ENCODE results near the gene CRACR2B.

The CRACR2B gene

DNA sequence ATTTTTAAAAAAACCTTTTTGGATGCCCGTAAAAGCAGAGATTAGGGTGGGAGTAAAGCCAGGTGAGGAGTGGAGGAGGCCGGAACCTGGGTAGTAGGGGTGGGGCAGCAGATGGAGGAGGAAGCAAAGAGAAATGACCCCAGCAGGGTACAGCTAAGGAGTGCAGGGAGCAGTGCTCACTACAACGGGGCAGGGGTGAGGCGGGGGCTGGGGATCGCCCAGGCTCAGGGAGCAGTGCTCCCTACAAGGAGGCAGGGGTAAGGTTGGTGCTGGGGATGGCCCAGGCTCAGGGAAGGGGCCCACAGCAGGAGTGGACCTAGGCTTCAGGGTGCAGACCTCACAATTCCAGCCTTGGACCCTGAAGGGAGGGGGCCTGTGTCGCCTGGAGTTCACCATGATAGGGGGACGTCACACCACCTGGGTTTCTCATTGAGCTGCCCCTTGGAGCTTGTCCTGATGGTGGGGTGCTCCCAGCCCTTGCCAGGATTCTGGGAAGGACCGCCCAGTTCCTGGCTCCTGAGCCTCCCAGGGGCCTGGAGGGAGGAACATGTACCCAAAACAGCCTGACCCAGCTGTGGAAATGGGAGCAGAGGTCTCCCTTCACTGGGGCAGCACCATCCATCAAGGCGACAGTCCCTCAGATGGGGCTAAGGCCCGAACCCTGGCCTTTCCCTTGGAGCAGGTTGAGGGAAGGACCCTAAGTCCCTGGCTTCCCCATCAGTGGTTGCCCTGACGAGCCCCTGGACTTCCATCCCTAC, 11.9 kb upstream of the CRACR2B start:
- Histone ChIP-seq H3K9me3 (replicated peaks; ENCODE audit: low read length) (no peaks in the 10 kb centered on the region), H3K9ac (ENCODE audit: low read depth, low read length) (no peak overlapping the region), H3K4me3 (ENCODE audit: low read length) (no peak overlapping the region), H3K4me1 (ENCODE audit: control insufficient read depth, insufficient read depth, low read length) (peaks cover 31% of the 10 kb centered on the region), H3K36me3 (ENCODE audit: insufficient read depth, low read length) (peaks cover 33% of the 10 kb centered on the region), H3K4me2 (ENCODE audit: low read length) (no peak overlapping the region), H3K27me3 (ENCODE audit: control insufficient read depth, insufficient read depth, low read length) (no peaks in the 10 kb centered on the region)

GRCh38 chr11:816433-816779, 11.3 kb upstream of the CRACR2B start:
- Histone ChIP-seq H3K9ac (ENCODE audit: low read depth, low read length) (no peak overlapping the region), H3K36me3 (ENCODE audit: insufficient read depth, low read length) (peaks cover 28% of the 10 kb centered on the region), H3K4me1 (ENCODE audit: control insufficient read depth, insufficient read depth, low read length) (peaks cover 31% of the 10 kb centered on the region), H3K4me2 (ENCODE audit: low read length) (no peak overlapping the region), H3K4me3 (ENCODE audit: low read length) (no peak overlapping the region), H3K27me3 (ENCODE audit: control insufficient read depth, insufficient read depth, low read length) (no peaks in the 10 kb centered on the region), H3K9me3 (replicated peaks; ENCODE audit: low read length) (no peaks in the 10 kb centered on the region)

- no peaks in the 10 kb centered on the region for H3K27me3 ChIP-seq (ENCODE audit: control insufficient read depth, insufficient read depth, low read length)
- H3K9me3 ChIP-seq (replicated peaks; ENCODE audit: low read length) = no peaks in the 10 kb centered on the region
- H3K4me1 ChIP-seq (ENCODE audit: control insufficient read depth, insufficient read depth, low read length) = peaks cover 33% of the 10 kb centered on the region
- peak within 1 kb of the TSS; percentile 99 for H3K4me2 ChIP-seq (ENCODE audit: low read length)
- H3K9ac ChIP-seq (ENCODE audit: low read depth, low read length) = peak within 1 kb of the TSS; percentile 96
- H3K36me3 ChIP-seq (ENCODE audit: insufficient read depth, low read length) = peaks cover 18% of the 10 kb centered on the region
- H3K4me3 ChIP-seq (ENCODE audit: low read length) = peak within 1 kb of the TSS; percentile 97
These were observed 9.2 kb upstream of the CRACR2B start, which contains the start of gene PNPLA2 for GRCh38 chr11:818396-819128. PNPLA2 (plus strand) TSS chr11:818914; CDS start chr11:819719, 805 bp downstream.

DNA sequence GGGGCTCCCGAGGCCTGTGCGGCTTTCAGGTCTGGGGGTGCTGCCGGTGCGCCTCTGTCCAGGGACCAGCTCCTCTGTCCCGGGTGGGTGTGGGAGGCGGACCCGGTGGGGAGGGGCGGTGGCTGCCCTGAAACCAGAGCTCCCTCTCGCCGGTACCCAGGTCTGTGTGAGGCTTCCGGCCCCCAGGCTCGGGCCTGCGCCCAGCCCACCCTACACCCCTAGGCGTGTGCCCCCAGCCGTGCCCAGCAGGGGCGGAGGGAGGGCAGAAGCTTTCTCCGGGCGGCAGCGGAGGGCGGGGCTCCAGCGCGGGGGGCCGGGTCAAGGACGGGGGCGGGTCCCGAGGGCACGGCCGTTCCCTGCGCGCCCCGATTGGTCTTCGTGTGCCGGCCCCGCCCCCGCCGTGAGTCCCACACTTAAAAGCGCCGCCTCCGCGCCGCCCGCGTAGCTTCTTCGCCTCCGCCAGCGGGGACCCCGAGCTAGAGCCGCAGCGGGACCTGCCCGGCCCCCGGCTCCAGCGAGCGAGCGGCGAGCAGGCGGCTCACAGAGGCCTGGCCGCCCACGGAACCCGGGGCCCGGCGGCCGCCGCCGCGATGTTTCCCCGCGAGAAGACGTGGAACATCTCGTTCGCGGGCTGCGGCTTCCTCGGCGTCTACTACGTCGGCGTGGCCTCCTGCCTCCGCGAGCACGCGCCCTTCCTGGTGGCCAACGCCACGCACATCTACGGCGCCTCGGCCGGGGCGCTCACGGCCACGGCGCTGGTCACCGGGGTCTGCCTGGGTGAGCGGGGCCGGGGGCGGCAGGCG, 8.4 kb upstream of the CRACR2B start:
- H3K4me1 ChIP-seq (ENCODE audit: control insufficient read depth, insufficient read depth, low read length) = peaks cover 35% of the 10 kb centered on the region
- peak overlapping the region; percentile 99 for H3K4me2 ChIP-seq (ENCODE audit: low read length)
- peak overlapping the region; percentile 97 for H3K4me3 ChIP-seq (ENCODE audit: low read length)
- H3K27me3 ChIP-seq (ENCODE audit: control insufficient read depth, insufficient read depth, low read length) = no peaks in the 10 kb centered on the region
- peak overlapping the region; percentile 96 for H3K9ac ChIP-seq (ENCODE audit: low read depth, low read length)
- no peaks in the 10 kb centered on the region for H3K9me3 ChIP-seq (replicated peaks; ENCODE audit: low read length)
- peaks cover 19% of the 10 kb centered on the region for H3K36me3 ChIP-seq (ENCODE audit: insufficient read depth, low read length)

- peak overlapping the region; percentile 99 for H3K4me2 ChIP-seq (ENCODE audit: low read length)
- H3K9me3 ChIP-seq (replicated peaks; ENCODE audit: low read length) = no peaks in the 10 kb centered on the region
- H3K36me3 ChIP-seq (ENCODE audit: insufficient read depth, low read length) = peaks cover 26% of the 10 kb centered on the region
- H3K27me3 ChIP-seq (ENCODE audit: control insufficient read depth, insufficient read depth, low read length) = no peaks in the 10 kb centered on the region
- H3K9ac ChIP-seq (ENCODE audit: low read depth, low read length) = peak overlapping the region; percentile 96
- H3K4me3 ChIP-seq (ENCODE audit: low read length) = peak overlapping the region; percentile 97
- peaks cover 41% of the 10 kb centered on the region for H3K4me1 ChIP-seq (ENCODE audit: control insufficient read depth, insufficient read depth, low read length)
These were observed 7.6 kb upstream of the CRACR2B start for GRCh38 chr11:819943-820649.

DNA sequence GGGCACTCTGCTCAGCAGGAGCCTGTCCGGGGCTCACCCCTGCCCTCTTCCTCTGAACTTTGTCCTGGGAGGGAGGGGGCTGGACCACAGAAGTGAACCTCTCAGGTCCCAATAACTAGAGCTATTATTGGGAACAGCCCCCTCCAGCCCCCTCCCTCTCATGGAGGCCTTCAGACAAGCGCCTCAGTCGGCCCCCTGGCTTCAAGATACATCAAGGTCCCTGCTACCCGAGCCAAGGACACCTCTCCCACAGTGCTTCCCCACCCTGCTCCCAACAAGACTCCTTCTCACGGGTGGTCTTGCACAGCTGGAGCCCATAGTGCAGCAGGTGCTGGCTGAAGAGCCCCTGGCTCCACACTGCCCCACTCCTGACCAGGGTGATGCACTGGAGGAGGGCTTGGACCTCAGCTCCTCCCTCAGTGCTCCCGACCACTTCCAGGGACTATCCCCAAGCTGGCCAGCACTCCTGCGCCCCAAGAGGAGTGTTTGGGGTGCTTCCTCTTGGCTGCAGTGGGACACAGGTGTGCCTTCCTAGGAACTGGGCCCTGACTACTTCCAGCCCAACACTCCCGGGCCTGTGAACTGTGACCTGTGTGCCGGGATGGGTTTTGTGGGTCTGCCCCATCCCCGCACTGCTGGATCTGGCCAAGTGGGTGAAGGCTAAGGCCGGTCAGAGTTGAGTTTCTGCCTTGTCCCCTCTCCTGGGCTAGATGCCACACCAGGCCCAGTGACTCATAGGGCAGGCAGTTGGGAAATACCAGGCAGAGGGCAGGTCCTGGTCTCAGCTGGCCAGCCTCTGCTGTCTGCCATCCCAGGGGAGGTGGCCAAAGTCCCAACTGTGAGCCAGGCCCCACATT, 6.8 kb upstream of the CRACR2B start:
- peak overlapping the region; percentile 97 for H3K4me3 ChIP-seq (ENCODE audit: low read length)
- H3K36me3 ChIP-seq (ENCODE audit: insufficient read depth, low read length) = peaks cover 33% of the 10 kb centered on the region
- H3K4me1 ChIP-seq (ENCODE audit: control insufficient read depth, insufficient read depth, low read length) = peaks cover 41% of the 10 kb centered on the region
- peak overlapping the region; percentile 99 for H3K4me2 ChIP-seq (ENCODE audit: low read length)
- peak overlapping the region; percentile 96 for H3K9ac ChIP-seq (ENCODE audit: low read depth, low read length)
- H3K27me3 ChIP-seq (ENCODE audit: control insufficient read depth, insufficient read depth, low read length) = no peaks in the 10 kb centered on the region
- H3K9me3 ChIP-seq (replicated peaks; ENCODE audit: low read length) = no peaks in the 10 kb centered on the region

GRCh38 chr11:821512-822371, 6.0 kb upstream of the CRACR2B start:
- peak overlapping the region; percentile 96 for H3K9ac ChIP-seq (ENCODE audit: low read depth, low read length)
- H3K9me3 ChIP-seq (replicated peaks; ENCODE audit: low read length) = no peaks in the 10 kb centered on the region
- peaks cover 33% of the 10 kb centered on the region for H3K36me3 ChIP-seq (ENCODE audit: insufficient read depth, low read length)
- peaks cover 42% of the 10 kb centered on the region for H3K4me1 ChIP-seq (ENCODE audit: control insufficient read depth, insufficient read depth, low read length)
- H3K4me3 ChIP-seq (ENCODE audit: low read length) = peak overlapping the region; percentile 97
- no peaks in the 10 kb centered on the region for H3K27me3 ChIP-seq (ENCODE audit: control insufficient read depth, insufficient read depth, low read length)
- H3K4me2 ChIP-seq (ENCODE audit: low read length) = peak overlapping the region; percentile 99

DNA sequence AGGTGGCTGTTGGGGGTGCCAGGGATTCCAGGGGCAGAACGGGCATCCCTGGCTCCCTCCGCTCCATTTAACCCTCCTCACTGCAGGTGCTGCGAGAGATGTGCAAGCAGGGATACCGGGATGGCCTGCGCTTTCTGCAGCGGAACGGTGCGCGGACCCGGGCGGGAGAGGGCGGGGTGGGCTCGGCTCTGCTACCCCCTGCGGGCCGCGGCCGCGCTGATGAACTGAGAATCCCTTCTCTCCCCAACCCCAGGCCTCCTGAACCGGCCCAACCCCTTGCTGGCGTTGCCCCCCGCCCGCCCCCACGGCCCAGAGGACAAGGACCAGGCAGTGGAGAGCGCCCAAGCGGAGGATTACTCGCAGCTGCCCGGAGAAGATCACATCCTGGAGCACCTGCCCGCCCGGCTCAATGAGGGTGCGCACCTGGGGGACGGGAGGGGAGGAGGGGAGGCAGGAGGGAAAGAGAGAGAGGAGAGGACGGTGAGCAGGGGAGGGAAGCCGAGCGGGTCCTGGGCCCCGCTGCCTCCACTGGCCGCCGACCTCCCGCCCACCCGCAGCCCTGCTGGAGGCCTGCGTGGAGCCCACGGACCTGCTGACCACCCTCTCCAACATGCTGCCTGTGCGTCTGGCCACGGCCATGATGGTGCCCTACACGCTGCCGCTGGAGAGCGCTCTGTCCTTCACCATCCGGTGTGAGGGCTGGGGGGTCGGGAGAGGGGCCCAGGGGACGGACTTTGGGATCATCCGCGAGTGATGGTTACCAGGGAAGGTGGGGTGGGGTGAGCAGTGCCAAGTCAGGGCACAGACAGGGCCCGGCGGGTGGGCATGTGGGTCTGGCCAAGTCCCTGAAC, 4.1 kb upstream of the CRACR2B start:
- H3K4me2 ChIP-seq (ENCODE audit: low read length) = no peak overlapping the region
- H3K9ac ChIP-seq (ENCODE audit: low read depth, low read length) = no peak overlapping the region
- H3K27me3 ChIP-seq (ENCODE audit: control insufficient read depth, insufficient read depth, low read length) = peaks cover 2% of the 10 kb centered on the region
- peaks cover 49% of the 10 kb centered on the region for H3K4me1 ChIP-seq (ENCODE audit: control insufficient read depth, insufficient read depth, low read length)
- H3K4me3 ChIP-seq (ENCODE audit: low read length) = no peak overlapping the region
- H3K36me3 ChIP-seq (ENCODE audit: insufficient read depth, low read length) = peaks cover 33% of the 10 kb centered on the region
- no peaks in the 10 kb centered on the region for H3K9me3 ChIP-seq (replicated peaks; ENCODE audit: low read length)

GRCh38 chr11:824292-824880, 3.3 kb upstream of the CRACR2B start:
- Histone ChIP-seq H3K4me2 (ENCODE audit: low read length) (no peak overlapping the region), H3K4me3 (ENCODE audit: low read length) (no peak overlapping the region), H3K27me3 (ENCODE audit: control insufficient read depth, insufficient read depth, low read length) (peaks cover 2% of the 10 kb centered on the region), H3K9ac (ENCODE audit: low read depth, low read length) (no peak overlapping the region), H3K36me3 (ENCODE audit: insufficient read depth, low read length) (peaks cover 33% of the 10 kb centered on the region), H3K9me3 (replicated peaks; ENCODE audit: low read length) (no peaks in the 10 kb centered on the region), H3K4me1 (ENCODE audit: control insufficient read depth, insufficient read depth, low read length) (peaks cover 51% of the 10 kb centered on the region)
